Articular chondrocyte of knee joint (primary cell): ENCODE data around the gene RGS10. TPM values are rescaled to one million over a fixed set of nuclear protein-coding genes. Genes with fewer than 3 reads are reported as not detected.

Source experiments
- total RNA-seq: library from RNA; depleted of rRNA; stranded (reverse); fragments of >200 nt; gene quantifications from 2 replicates; pipeline ENCODE4 v1.2.3, GENCODE V29; 2012

The RGS10 gene
- 32.3 and 32.7 TPM in 2 replicates for total RNA-seq

GRCh38 chr10:119542357-119542987 is at the start of gene RGS10:
TSS of gene RGS10 (minus strand) at chr10:119542719. CDS start at chr10:119542638, 81 bp downstream.

Other genes starting within 250 kb of the RGS10 start
- gene TIAL1, start 54.2 kb upstream of the RGS10 start, total RNA-seq = 58.5 and 60.2 TPM in 2 replicates
- gene BAG3, start 108.7 kb upstream of the RGS10 start, total RNA-seq = 14.5 and 15.7 TPM in 2 replicates
- 11.9 and 13.3 TPM in 2 replicates for gene INPP5F, start 183.3 kb upstream of the RGS10 start, total RNA-seq